ENCODE data around the gene FAM184B. TPM values are rescaled to one million over a fixed set of nuclear protein-coding genes. Genes with fewer than 3 reads are reported as not detected.

FAM184B gene
- total RNA-seq, 1 experiment from 2014 or later = 0.07 TPM

DNA sequence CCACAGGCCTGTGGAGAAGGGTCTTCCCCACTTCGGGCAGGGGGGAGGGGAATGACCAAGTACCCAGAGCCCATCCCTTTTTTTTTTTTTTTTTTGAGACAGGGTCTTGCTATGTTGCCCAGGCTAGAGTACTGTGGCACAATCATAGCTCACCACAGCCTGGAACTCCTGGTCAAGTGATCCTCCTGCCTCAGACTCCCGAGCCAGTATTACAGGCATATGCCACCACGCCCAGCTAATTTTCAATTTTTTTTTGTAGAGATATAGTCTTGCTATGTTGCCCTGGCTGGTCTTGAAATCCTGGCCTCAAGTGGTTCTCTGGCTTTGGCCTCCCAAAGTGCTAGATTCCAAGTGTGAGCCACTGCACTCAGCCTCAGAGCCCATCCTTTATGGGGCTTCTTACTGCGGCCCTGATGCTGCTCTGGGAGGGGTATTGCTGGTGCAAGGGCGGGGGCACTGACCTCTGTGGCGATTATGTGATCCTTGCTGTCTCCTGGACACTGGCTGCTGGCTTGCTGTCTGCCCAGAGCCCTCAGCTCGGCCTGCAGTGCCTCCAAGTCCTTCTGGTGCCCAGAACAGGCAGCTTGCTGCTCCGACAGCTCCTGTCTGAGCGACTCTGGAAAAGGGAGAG is 134.1 kb downstream of the FAM184B start:
- Histone ChIP-seq H3K9ac (ENCODE audit: low read length) (no peak overlapping the region), H3K9me3 (ENCODE audit: control insufficient read depth in 1 of 2, insufficient read depth in 1 of 2, low read depth in 1 of 2, low read length in 2 of 2) (no peaks in the 10 kb centered on the region), H3K4me2 (ENCODE audit: low read length) (no peak overlapping the region), H3K27ac (ENCODE audit: low read depth, low read length) (no peak overlapping the region), H2AFZ (ENCODE audit: low read depth, low read length, poor library complexity, severe bottlenecking) (no peak overlapping the region), H3K4me3 (replicated peaks in 1 of 2; ENCODE audit: low read depth in 1 of 2, low read length in 2 of 2) (no peak overlapping the region), H3K9me2 (ENCODE audit: insufficient read depth) (no peaks in the 10 kb centered on the region), H3K79me2 (ENCODE audit: insufficient read depth, low read length) (no peaks in the 10 kb centered on the region), H3K27me3 (ENCODE audit: insufficient read depth, low read length) (no peaks in the 10 kb centered on the region), H3K36me3 (ENCODE audit: control insufficient read depth in 1 of 2, insufficient read depth in 2 of 2, low read length in 2 of 2) (no peaks in the 10 kb centered on the region), H3K4me1 (ENCODE audit: control insufficient read depth in 1 of 2, insufficient read depth in 2 of 2, low read length in 2 of 2) (no peaks in the 10 kb centered on the region), H4K20me1 (ENCODE audit: insufficient read depth) (no peaks in the 10 kb centered on the region)
- intact Hi-C loops (cut with micrococcal nuclease) = no loop called here
- no peak for DNase-seq (ENCODE audit: low read depth, low spot score)
- no TSS peak for BruUV-seq (replicated peaks)
- TF ChIP-seq ZFX (IDR thresholded peaks at IDR 0.05) (no peak), SP1 (IDR thresholded peaks at IDR 0.05; ENCODE audit: low read depth) (no peak), SRF (IDR thresholded peaks at IDR 0.05; ENCODE audit: low read depth) (no peak), EGR1 (IDR thresholded peaks at IDR 0.05; ENCODE audit: low read depth) (no peak), SIN3A (IDR thresholded peaks at IDR 0.05; ENCODE audit: low read depth) (no peak), RAD21 (IDR thresholded peaks at IDR 0.05; ENCODE audit: low read depth) (no peak), POLR2A (IDR thresholded peaks at IDR 0.05; ENCODE audit: borderline replicate concordance, extremely low read depth, insufficient read depth, insufficient read length) (no peak), ZNF274 (IDR thresholded peaks at IDR 0.05; ENCODE audit: low read depth, low read length) (no peak), EZH2 (IDR thresholded peaks at IDR 0.05) (no peak), EZH2phosphoT487 (IDR thresholded peaks at IDR 0.05; ENCODE audit: borderline replicate concordance) (no peak)
- TF ChIP-seq, protein P1, sequence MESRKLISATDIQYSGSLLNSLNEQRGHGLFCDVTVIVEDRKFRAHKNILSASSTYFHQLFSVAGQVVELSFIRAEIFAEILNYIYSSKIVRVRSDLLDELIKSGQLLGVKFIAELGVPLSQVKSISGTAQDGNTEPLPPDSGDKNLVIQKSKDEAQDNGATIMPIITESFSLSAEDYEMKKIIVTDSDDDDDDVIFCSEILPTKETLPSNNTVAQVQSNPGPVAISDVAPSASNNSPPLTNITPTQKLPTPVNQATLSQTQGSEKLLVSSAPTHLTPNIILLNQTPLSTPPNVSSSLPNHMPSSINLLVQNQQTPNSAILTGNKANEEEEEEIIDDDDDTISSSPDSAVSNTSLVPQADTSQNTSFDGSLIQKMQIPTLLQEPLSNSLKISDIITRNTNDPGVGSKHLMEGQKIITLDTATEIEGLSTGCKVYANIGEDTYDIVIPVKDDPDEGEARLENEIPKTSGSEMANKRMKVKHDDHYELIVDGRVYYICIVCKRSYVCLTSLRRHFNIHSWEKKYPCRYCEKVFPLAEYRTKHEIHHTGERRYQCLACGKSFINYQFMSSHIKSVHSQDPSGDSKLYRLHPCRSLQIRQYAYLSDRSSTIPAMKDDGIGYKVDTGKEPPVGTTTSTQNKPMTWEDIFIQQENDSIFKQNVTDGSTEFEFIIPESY (IDR thresholded peaks at IDR 0.05; ENCODE audit: extremely low read depth, insufficient replicate concordance, low read length) = no peak
- TF ChIP-seq, protein P2, sequence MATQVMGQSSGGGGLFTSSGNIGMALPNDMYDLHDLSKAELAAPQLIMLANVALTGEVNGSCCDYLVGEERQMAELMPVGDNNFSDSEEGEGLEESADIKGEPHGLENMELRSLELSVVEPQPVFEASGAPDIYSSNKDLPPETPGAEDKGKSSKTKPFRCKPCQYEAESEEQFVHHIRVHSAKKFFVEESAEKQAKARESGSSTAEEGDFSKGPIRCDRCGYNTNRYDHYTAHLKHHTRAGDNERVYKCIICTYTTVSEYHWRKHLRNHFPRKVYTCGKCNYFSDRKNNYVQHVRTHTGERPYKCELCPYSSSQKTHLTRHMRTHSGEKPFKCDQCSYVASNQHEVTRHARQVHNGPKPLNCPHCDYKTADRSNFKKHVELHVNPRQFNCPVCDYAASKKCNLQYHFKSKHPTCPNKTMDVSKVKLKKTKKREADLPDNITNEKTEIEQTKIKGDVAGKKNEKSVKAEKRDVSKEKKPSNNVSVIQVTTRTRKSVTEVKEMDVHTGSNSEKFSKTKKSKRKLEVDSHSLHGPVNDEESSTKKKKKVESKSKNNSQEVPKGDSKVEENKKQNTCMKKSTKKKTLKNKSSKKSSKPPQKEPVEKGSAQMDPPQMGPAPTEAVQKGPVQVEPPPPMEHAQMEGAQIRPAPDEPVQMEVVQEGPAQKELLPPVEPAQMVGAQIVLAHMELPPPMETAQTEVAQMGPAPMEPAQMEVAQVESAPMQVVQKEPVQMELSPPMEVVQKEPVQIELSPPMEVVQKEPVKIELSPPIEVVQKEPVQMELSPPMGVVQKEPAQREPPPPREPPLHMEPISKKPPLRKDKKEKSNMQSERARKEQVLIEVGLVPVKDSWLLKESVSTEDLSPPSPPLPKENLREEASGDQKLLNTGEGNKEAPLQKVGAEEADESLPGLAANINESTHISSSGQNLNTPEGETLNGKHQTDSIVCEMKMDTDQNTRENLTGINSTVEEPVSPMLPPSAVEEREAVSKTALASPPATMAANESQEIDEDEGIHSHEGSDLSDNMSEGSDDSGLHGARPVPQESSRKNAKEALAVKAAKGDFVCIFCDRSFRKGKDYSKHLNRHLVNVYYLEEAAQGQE (IDR thresholded peaks at IDR 0.05; ENCODE audit: low read depth) = no peak
- TF ChIP-seq, protein P3, sequence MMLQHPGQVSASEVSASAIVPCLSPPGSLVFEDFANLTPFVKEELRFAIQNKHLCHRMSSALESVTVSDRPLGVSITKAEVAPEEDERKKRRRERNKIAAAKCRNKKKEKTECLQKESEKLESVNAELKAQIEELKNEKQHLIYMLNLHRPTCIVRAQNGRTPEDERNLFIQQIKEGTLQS (IDR thresholded peaks at IDR 0.05) = no peak
- no peak for ATAC-seq
- CTCF ChIA-PET = no interaction called here
- RAD21 ChIA-PET (ENCODE audit: low non-redundant PET in 1 of 2, low total read pairs in 2 of 2, uncharacterized antibody in 2 of 2, unreplicated experiment in 2 of 2) = no interaction called here
- POLR2A ChIA-PET = no interaction called here

Data from HCT116 (cell line).